ENCODE results near the gene ARHGAP12. TPM values are rescaled to one million over a fixed set of nuclear protein-coding genes. Genes with fewer than 3 reads are reported as not detected.

ARHGAP12 gene
- total RNA-seq, 1 donor from 2014 or later: 27.2 TPM

- Histone ChIP-seq H3K27ac (peak overlapping the region; percentile 91), H3K4me1 (peaks cover 41% of the 10 kb centered on the region), H3K9me3 (no peaks in the 10 kb centered on the region), H3K36me3 (no peaks in the 10 kb centered on the region), H3K27me3 (no peaks in the 10 kb centered on the region), H3K4me3 (peak overlapping the region; percentile 73)
- no peak for ATAC-seq
- no peak for DNase-seq
- no peak for TF ChIP-seq CTCF (IDR thresholded peaks at IDR 0.05)
- intact Hi-C loops (cut with DNase I): no loop called here
These were observed 1.1 kb downstream of the ARHGAP12 start for GRCh38 chr10:31927565-31927883.

DNA sequence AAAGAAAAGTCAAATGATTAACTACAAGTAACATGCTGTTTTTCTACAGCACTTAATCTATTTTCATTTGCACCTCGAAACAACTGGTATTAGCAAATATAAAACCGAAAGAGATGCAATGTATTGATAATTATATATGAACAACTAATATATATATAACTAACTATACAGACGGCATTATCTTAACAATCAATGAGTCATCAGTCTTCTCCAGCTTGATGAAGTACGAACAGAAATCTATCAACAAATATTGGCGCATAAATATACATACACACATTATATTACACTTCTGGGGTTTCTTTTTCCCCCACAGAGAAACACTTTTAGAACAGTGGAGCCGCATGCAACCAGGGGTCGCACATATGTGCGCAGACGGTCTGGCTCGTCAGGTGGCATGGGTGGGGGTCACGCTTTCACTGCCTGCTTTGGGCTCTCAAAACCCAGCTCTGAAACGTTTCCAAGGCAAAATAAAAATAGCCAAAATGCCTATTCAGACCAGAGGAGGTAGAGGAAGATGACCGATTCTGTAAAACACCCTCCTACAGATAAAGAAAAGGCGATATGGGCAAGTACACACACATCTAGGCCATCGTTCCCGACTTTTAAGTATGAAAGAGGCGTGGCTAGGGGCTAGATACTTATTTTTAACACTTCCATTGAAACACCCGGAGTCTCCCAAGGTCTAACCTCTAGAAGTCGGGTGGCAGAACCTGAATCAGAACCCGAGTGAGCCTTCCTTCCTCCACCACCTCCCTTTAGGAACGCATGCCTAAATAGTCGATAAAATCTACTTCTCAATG, 1.7 kb downstream of the ARHGAP12 start:
- no peak for ATAC-seq
- peak overlapping the region; percentile 38 for H3K27ac ChIP-seq
- intact Hi-C loops (cut with DNase I): no loop called here

GRCh38 chr10:31926160-31926559, 2.5 kb downstream of the ARHGAP12 start:
- Histone ChIP-seq H3K27me3 (no peaks in the 10 kb centered on the region), H3K27ac (no peak overlapping the region), H3K4me1 (peaks cover 41% of the 10 kb centered on the region), H3K9me3 (no peaks in the 10 kb centered on the region), H3K36me3 (no peaks in the 10 kb centered on the region), H3K4me3 (no peak overlapping the region)
- DNase-seq (no peak), ATAC-seq (no peak)
- no peak for TF ChIP-seq CTCF (IDR thresholded peaks at IDR 0.05)
- intact Hi-C loops (cut with DNase I): no loop called here

More for the DNA sequence above, 1.7 kb downstream of the ARHGAP12 start:
- H3K9me3 ChIP-seq: no peaks in the 10 kb centered on the region
- DNase-seq: no peak
- no peak for TF ChIP-seq CTCF (IDR thresholded peaks at IDR 0.05)
- peaks cover 41% of the 10 kb centered on the region for H3K4me1 ChIP-seq
- H3K36me3 ChIP-seq: no peaks in the 10 kb centered on the region
- no peaks in the 10 kb centered on the region for H3K27me3 ChIP-seq
- H3K4me3 ChIP-seq: peak overlapping the region; percentile 73

DNA sequence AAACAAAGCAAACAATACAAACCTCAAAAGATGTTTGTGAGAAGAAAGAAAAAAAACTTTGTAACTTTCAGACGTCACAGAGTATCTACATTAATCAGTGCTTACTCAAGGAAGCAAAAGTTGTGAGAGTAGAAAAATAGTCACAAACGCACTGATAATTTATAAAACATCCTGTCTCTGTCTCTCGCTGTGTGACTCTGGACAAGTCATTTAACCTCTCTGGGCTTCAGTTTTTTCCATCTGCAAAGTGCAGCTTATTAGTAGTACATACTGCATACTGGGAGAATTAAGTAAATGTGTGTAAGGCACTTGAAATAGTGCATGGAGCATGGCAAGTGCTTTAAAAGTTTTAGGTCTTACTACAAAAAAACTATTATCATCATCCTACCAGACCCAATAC, 3.8 kb downstream of the ARHGAP12 start:
- Histone ChIP-seq H3K36me3 (no peaks in the 10 kb centered on the region), H3K9me3 (no peaks in the 10 kb centered on the region), H3K27me3 (no peaks in the 10 kb centered on the region), H3K4me1 (peaks cover 29% of the 10 kb centered on the region), H3K4me3 (no peak overlapping the region), H3K27ac (no peak overlapping the region)
- no peak for TF ChIP-seq CTCF (IDR thresholded peaks at IDR 0.05)
- DNase-seq: no peak
- intact Hi-C loops (cut with DNase I): no loop called here
- no peak for ATAC-seq

- H3K9me3 ChIP-seq: no peaks in the 10 kb centered on the region
- no peak for DNase-seq
- peaks cover 27% of the 10 kb centered on the region for H3K4me1 ChIP-seq
- H3K4me3 ChIP-seq: no peak overlapping the region
- intact Hi-C loops (cut with DNase I): no loop called here
- ATAC-seq: no peak
- no peak overlapping the region for H3K27ac ChIP-seq
- H3K27me3 ChIP-seq: no peaks in the 10 kb centered on the region
- H3K36me3 ChIP-seq: no peaks in the 10 kb centered on the region
- no peak for TF ChIP-seq CTCF (IDR thresholded peaks at IDR 0.05)
These were observed 5.2 kb downstream of the ARHGAP12 start for GRCh38 chr10:31923389-31923788.

All from upper lobe of right lung (tissue), 1 donor.